ENCODE data around the gene S100A11. TPM values are rescaled to one million over a fixed set of nuclear protein-coding genes. Genes with fewer than 3 reads are reported as not detected.

S100A11 gene
- total RNA-seq, 2 donors from 2014 or later = 197 to 272 TPM

GRCh38 chr1:151995774-151996173 is 41.0 kb downstream of the S100A11 start:
- DNase-seq (ENCODE audit: low spot score in 2 of 2) = no peak
- Mint-ChIP-seq H3K9me3 (no peaks in the 10 kb centered on the region), H3K27ac (no peak overlapping the region), H3K36me3 (peaks cover 0 to 17% of the 10 kb centered on the region in 2 donors)
- ATAC-seq = no peak

- H3K9me3 Mint-ChIP-seq = no peaks in the 10 kb centered on the region
- H3K27ac Mint-ChIP-seq = peak overlapping the region in 1 of 2 donors; percentile 68
- peaks cover 0 to 17% of the 10 kb centered on the region in 2 donors for H3K36me3 Mint-ChIP-seq
- ATAC-seq (no peak), DNase-seq (ENCODE audit: low spot score in 2 of 2) (no peak)
These were observed 41.8 kb downstream of the S100A11 start for GRCh38 chr1:151994956-151995355.

- H3K36me3 Mint-ChIP-seq = peaks cover 0 to 17% of the 10 kb centered on the region in 2 donors
- H3K27ac Mint-ChIP-seq = peak within 1 kb of the TSS; percentile 86 to 99
- no peaks in the 10 kb centered on the region for H3K9me3 Mint-ChIP-seq
- ATAC-seq = peak; percentile 65 to 86
- DNase-seq (ENCODE audit: low spot score in 2 of 2) = peak; percentile 67 to 81
These were observed 42.9 kb downstream of the S100A11 start, which contains the start of gene S100A10 for GRCh38 chr1:151993734-151994496. S100A10 (minus strand) TSS chr1:151993859; CDS start chr1:151986230, 7,629 bp downstream.

- Mint-ChIP-seq H3K9me3 (no peaks in the 10 kb centered on the region), H3K27ac (peak overlapping the region; percentile 86 to 99), H3K36me3 (peaks cover 0 to 17% of the 10 kb centered on the region in 2 donors)
- ATAC-seq (peak; percentile 11 to 32), DNase-seq (ENCODE audit: low spot score in 2 of 2) (peak in 1 of 2 donors; percentile 43)
These were observed 43.6 kb downstream of the S100A11 start for GRCh38 chr1:151993084-151993733.

- H3K9me3 Mint-ChIP-seq = no peaks in the 10 kb centered on the region
- H3K27ac Mint-ChIP-seq = peak overlapping the region; percentile 86 to 99
- H3K36me3 Mint-ChIP-seq = peaks cover 0 to 17% of the 10 kb centered on the region in 2 donors
- ATAC-seq = peak in 1 of 2 donors; percentile 30
- DNase-seq (ENCODE audit: low spot score in 2 of 2) = peak in 1 of 2 donors; percentile 75
These were observed 44.3 kb downstream of the S100A11 start for GRCh38 chr1:151992303-151993083.

- ATAC-seq (no peak), DNase-seq (ENCODE audit: low spot score in 2 of 2) (no peak)
- Mint-ChIP-seq H3K9me3 (no peaks in the 10 kb centered on the region), H3K36me3 (peaks cover 0 to 18% of the 10 kb centered on the region in 2 donors), H3K27ac (peak overlapping the region in 1 of 2 donors; percentile 58)
These were observed 45.0 kb downstream of the S100A11 start for GRCh38 chr1:151991663-151992302.

- ATAC-seq = no peak
- Mint-ChIP-seq H3K27ac (no peak overlapping the region), H3K9me3 (peaks cover 0 to 5% of the 10 kb centered on the region in 2 donors), H3K36me3 (peaks cover under 1 to 28% of the 10 kb centered on the region in 2 donors)
- no peak for DNase-seq (ENCODE audit: low spot score in 2 of 2)
These were observed 46.0 kb downstream of the S100A11 start for GRCh38 chr1:151990856-151991198.

GRCh38 chr1:151990058-151990855 is 46.5 kb downstream of the S100A11 start:
- no peak for ATAC-seq
- DNase-seq (ENCODE audit: low spot score in 2 of 2) = no peak
- Mint-ChIP-seq H3K9me3 (peaks cover 0 to 5% of the 10 kb centered on the region in 2 donors), H3K36me3 (peaks cover 6 to 34% of the 10 kb centered on the region in 2 donors), H3K27ac (peak overlapping the region in 1 of 2 donors; percentile 47)

- Mint-ChIP-seq H3K9me3 (peaks cover 0 to 5% of the 10 kb centered on the region in 2 donors), H3K27ac (peak overlapping the region; percentile 18 to 47), H3K36me3 (peaks cover 9 to 41% of the 10 kb centered on the region in 2 donors)
- ATAC-seq (peak; percentile 39 to 54), DNase-seq (ENCODE audit: low spot score in 2 of 2) (peak in 1 of 2 donors; percentile 53)
These were observed 47.5 kb downstream of the S100A11 start for GRCh38 chr1:151989211-151989862.

GRCh38 chr1:151988405-151988923 is 48.3 kb downstream of the S100A11 start:
- peaks cover 13 to 48% of the 10 kb centered on the region in 2 donors for H3K36me3 Mint-ChIP-seq

GRCh38 chr1:151986501-151987190 is 50.2 kb downstream of the S100A11 start:
- no peak overlapping the region for H3K27ac Mint-ChIP-seq
- ATAC-seq (no peak), DNase-seq (ENCODE audit: low spot score in 2 of 2) (no peak)
- H3K36me3 Mint-ChIP-seq = peaks cover 21 to 49% of the 10 kb centered on the region in 2 donors
- H3K9me3 Mint-ChIP-seq = peaks cover 0 to 5% of the 10 kb centered on the region in 2 donors

More at GRCh38 chr1:151988405-151988923, 48.3 kb downstream of the S100A11 start:
- Mint-ChIP-seq H3K9me3 (peaks cover 0 to 5% of the 10 kb centered on the region in 2 donors), H3K27ac (peak overlapping the region in 1 of 2 donors; percentile 47)
- DNase-seq (ENCODE audit: low spot score in 2 of 2) (no peak), ATAC-seq (no peak)

GRCh38 chr1:151985768-151986167 is 51.0 kb downstream of the S100A11 start:
- ATAC-seq (no peak), DNase-seq (ENCODE audit: low spot score in 2 of 2) (no peak)
- no peak overlapping the region for H3K27ac Mint-ChIP-seq
- H3K36me3 Mint-ChIP-seq = peaks cover 29 to 55% of the 10 kb centered on the region in 2 donors
- peaks cover 0 to 5% of the 10 kb centered on the region in 2 donors for H3K9me3 Mint-ChIP-seq

- Mint-ChIP-seq H3K27ac (peak overlapping the region in 1 of 2 donors; percentile 65), H3K36me3 (peaks cover 30 to 60% of the 10 kb centered on the region in 2 donors), H3K9me3 (peaks cover 0 to 5% of the 10 kb centered on the region in 2 donors)
- ATAC-seq = peak in 1 of 2 donors; percentile 37
- DNase-seq (ENCODE audit: low spot score in 2 of 2) = no peak
These were observed 51.5 kb downstream of the S100A11 start for GRCh38 chr1:151985270-151985669.

- Mint-ChIP-seq H3K27ac (peak overlapping the region; percentile 79 to 95), H3K36me3 (peaks cover 30 to 61% of the 10 kb centered on the region in 2 donors), H3K9me3 (peaks cover 0 to 5% of the 10 kb centered on the region in 2 donors)
- peak in 1 of 2 donors; percentile 46 for DNase-seq (ENCODE audit: low spot score in 2 of 2)
- ATAC-seq = peak; percentile 91 to 92
These were observed 52.4 kb downstream of the S100A11 start for GRCh38 chr1:151984313-151984956.
